C4-2B (cell line): ENCODE data around the gene LLGL1.

Experiments
- CTCF ChIP-seq: fragments of 450-650 bp; conservative IDR thresholded peaks from 2 replicates; pipeline ENCODE4 v1.5.1; 2017; ENCODE audit warnings: mild to moderate bottlenecking
- ZFX ChIP-seq: fragments of 450-650 bp; IDR thresholded peaks from 2 replicates; pipeline ENCODE4 v1.6.1; 2017

- no peak for TF ChIP-seq CTCF
- TF ChIP-seq ZFX: no peak
Observed at GRCh38 chr17:18280766-18281371, 55.4 kb downstream of the LLGL1 start.
